GM21367 (cell line): ENCODE results near the gene RARS2.
A peak's percentile ranks its signal among the peaks of the same experiment; 100 is the strongest.
"Not testable (repeated sequence)": the region's sequence is repeated elsewhere in the genome, so short reads cannot be mapped to it uniquely, and the experiment has no call there.

Experiments
- ATAC-seq: cut with Tn5 transposase; IDR thresholded peaks from one replicate; pipeline ENCODE4 v1.9.1; 2021; ENCODE audit not compliant: unreplicated experiment

The RARS2 gene

DNA sequence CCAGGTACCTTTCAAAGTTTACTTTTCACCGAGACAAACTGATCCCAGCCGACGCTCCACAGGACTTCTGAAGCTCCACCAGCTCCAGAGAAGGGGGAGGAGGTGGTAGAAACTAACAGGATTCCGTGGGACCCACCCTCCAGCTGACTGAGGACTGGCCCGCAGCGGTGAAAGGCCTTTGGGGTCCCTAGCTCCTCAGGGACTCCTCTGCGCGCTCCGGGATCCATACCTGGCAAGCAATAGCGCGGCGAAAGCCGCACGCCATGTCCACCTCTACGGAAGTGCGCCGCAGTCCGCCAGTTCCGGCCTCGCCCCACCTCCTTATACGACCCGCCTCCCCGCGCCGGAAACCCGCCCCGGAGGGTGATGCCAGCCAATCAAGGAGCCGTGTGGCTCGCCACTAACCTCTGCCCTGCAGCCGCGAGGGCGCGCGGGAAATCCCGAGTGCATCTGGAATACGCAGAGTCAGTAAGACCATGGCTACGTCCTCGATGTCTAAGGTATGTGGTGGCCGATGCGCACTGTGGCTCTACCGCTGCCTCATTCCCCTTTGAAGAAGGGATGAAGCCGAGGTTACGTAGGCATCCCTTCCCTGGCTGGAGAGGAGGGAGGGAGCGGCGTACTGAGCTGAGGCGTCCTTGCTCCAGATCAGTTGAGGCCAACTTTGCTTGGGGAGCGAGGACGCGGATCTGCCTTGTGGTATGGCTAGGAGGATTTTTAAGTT lies at the start of gene RARS2, which contains the start of gene ORC3:
RARS2 (minus strand) TSS at position 295 of the 724 bp plus-strand sequence; CDS start at position 265, 30 bp downstream.
ORC3 (plus strand) TSS at position 443 of the 724 bp plus-strand sequence; CDS start at position 477, 34 bp downstream.
- ATAC-seq, result peak; percentile 100

DNA sequence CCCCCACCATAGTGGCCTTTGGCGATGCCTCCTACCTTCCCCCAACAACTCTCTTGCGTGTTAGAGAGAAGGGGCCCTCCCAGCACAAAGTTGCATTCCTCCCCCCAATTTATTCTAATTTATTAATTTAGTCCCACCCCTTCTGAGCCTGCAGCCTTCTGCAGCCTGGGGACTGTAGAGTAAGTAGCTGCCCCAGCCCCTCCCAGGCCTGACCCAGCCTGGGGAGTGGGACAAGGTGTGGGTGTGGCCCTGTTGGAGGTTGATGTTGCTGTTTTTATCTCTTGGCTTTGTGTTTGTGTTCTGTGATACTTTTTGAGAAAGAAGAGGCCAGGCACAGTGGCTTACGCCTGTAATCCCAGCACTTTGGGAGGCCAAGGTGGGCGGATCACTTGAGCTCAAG lies 49.6 kb upstream of the RARS2 start:
- no peak for ATAC-seq

DNA sequence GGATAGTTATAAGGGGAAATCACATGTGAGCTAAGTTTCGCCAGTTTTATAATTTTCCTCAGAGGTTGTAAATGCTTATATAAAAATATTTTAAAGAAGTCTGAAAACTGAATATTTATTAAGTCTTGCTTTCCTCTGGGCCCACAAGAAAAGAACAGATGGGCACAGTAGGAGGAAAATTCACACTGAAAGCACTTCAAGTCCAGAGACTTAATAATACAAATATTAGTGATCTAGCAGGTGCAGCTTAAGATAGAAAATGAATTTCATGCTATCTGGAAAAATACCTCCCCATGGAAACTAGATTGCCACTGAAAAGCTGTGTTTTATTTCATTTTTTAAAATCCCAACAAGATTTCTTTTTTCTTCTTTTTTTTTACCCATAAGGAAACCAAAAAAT lies 47.3 kb upstream of the RARS2 start:
- no peak for ATAC-seq

GRCh38 chr6:87636315-87636714 lies 46.5 kb upstream of the RARS2 start:
- no peak for ATAC-seq

- ATAC-seq, result no peak
These were observed 44.1 kb upstream of the RARS2 start for GRCh38 chr6:87633851-87634250.

DNA sequence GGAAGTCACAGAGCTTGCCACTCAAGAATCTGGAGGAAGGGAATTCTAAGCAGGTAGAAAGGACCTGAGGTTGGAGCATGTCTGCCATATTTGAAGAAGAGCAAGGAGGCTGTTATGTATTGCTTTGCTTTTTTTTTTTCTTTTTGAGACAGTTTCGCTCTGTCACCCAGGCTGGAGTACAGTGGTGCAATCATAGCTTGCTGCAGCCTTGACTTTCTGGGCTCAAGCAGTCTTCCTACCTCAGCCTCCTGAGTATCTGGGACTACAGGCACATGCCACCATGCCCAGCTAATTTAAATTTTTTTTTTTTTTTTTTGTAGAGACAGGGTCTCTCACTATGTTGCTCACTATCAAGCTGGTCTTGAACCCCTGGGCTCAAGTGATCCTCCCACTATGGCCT lies 41.0 kb upstream of the RARS2 start:
- ATAC-seq, result no peak

GRCh38 chr6:87628881-87629280 lies 39.1 kb upstream of the RARS2 start:
- no peak for ATAC-seq

DNA sequence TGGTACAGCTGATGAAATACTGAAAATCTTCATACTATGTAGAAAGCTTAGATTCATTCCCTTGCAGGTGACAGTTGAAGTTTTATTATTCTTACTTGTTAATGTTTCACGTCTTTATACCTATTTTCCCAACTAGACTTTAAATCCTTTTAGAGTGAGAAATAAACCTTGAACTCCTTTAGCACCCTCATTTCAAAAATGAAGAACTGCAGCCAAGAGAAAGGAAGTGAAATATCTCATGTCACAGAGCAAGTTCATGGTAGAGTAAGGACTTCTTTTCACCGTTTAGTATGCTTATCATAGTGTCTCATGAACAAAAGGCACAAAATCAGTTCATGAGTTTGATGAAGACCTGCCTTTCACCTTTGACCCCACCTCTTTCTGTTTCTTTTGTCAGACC lies 38.6 kb upstream of the RARS2 start:
- no peak for ATAC-seq

DNA sequence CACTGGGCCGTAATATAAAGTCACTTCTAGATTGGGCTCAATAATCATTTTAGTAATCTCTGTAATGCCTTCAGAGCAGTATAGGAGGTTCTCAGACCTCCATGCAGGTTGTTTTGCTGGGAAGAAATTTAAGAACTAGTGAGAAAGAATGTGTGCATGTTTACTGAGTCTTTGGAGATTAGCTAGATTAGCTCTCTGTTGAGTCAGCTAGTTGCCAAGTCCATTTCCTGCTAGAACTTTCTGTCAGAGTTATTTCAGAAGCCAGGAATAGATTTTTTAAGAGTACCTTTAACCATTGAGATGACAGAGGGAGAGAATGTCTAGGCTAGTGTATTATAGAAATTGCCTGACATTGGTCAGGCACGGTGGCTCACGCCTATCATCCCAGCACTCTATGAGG lies 33.5 kb upstream of the RARS2 start:
- no peak for ATAC-seq

DNA sequence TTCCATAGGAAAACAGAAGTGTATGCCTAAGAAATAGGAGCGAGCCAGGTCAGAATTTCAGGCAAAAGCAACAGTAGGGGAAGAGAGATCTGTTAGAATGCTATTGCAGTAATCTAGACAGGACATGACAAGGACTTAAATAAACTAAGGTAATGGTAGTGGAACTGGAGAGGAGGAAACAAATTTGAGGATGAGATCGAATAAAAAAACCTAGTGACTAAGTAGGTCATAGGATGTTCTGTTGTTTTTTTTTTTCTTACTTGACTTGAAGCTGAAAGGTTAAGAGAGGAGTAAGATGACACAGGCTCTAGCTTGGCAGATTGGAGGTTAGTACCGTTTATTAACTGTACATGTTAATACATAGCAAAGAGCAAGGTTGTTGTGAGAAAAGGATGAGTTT lies 28.7 kb upstream of the RARS2 start:
- no peak for ATAC-seq

DNA sequence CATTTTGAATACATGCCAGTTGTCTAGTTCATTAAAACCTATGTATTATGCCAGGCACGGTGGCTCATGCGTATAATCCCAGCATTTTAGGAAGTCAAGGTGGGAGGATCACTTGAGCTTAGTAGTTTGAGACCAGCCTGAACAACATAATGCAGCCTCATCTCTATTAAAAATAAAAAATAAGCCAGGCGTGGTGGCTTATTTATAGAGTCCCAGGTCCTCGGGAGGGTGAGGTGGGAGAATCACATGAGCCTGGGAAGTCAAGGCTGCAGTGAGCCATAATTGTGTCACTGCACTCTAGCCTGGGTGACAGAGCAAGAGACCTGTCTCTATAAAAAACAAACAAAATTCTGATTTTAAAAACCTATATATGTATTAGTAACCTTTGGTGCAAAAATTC lies 27.6 kb upstream of the RARS2 start:
- ATAC-seq, result no peak

DNA sequence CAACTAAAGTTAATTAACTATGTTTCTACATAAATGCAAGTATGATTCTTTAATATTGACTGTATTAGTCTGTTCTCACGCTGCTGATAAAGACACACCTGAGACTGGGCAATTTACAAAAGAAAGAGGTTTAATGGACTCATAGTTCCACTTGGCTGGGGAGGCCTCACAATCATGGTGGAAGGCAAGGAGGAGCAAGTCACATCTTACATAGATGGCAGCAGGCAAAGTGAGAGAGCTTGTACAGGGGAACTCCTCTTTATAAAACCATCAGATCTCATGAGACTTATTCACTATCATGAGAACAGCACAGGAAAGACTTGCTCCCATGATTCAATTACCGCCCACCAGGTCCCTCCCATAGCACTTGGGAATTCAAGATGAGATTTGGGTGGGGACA lies 23.2 kb upstream of the RARS2 start:
- ATAC-seq, result not testable (repeated sequence)

DNA sequence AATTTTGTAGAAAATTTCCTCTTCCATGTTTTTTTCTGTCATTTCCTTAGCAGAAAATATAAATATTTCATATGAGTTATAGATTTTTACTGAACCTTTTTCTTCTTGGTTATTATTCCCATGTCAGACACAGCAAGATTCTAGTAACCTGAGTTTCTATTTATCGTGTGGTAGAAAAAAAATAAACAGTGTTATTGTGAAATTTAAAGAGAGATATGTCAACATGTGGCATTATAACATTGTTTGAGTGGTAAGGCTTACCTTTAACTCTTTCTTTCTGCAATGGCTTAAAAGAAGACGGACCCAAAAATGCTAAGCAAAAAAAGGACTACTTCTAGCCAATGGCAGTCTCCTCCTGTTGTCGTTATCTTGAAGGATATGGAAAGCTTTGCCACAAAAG lies 19.0 kb upstream of the RARS2 start:
- no peak for ATAC-seq

DNA sequence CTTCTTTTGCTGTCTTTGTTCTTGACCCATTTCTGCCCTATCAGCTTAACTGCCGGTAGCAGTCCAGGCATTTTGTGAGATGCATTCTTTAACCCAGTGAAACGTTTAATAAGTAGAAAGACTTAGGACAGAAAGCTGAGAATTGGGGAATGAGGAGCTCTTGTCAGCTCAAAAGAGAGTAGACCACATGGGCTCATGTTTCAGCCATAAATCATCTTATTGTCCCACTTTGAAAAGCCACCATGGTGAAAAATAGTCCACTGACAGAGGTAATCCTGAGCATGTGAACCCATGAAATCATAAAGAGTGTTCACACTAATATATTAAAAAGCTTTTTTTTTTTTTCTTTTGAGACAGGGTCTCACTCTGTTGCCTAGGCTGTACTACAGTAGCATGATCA lies 16.4 kb upstream of the RARS2 start:
- no peak for ATAC-seq

DNA sequence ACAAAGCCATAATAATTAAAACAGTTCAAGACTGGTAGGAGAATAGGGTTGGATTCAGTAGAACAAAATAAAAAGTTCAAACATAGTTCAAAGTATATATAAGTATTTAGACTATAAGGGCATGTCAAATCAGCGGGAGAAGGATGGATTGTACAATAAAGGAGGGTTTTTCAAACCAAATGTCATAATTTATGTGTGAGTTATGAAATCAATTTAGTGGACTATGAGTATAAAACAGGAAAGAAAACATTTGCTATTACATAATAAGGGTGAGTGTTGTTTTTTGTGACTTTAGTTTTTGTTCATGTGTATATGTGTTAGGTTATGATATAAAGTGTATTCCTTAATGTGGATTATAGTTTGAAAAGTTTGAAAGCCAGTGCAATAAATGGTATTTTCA lies 10.8 kb upstream of the RARS2 start:
- no peak for ATAC-seq

DNA sequence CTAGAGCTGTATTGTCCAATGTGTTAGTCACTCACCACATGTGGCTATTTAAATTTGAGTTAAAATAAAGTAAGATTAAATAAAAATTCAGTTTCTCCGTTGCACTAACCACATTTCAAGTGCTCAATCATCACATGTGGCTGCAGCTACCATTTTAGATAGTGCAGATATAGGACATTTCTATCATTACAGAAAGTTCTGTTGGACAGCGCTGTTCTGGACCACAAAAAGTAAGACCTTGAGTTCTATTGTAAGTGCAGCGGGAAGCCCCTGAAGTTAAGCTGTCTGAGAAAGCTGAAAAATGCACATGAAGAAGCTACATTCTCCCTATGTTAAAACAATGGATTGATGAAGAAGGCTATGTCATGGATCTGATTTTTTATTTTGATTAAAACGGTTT lies 1.2 kb upstream of the RARS2 start:
- ATAC-seq, result no peak

GRCh38 chr6:87590417-87590880 lies 662 bp upstream of the RARS2 start:
- ATAC-seq, result no peak

DNA sequence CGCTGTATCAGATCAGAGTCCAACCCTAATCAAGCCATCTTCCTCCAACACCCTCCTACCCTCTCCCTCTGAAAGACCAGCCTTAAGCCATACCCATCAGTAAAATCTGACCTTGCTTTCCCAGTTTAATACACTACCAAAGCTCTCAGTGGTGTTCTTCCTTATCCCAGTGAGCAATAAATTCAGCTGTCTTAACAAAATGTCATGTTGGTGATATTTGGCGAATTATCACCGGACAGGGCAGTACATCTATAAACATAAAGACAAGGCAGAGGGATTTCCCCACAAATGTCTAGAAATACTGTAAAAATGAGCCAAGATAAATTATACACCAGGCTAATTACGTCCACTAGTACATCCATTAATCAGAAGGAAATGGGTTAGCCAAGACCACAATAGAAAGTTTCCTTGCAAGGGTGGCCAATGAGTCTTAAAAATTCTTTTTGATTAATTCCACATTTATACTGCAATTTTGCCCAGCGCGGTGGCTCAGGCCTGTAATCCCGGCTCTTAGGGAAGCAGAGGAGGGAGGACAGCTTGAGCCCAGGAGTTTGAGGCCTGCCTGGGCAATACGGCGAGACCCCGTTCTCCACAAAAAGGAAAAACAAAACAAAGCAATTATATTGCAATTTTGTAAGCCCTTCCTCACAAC lies 905 bp downstream of the RARS2 start:
- no peak for ATAC-seq

- ATAC-seq, result no peak
These were observed 3.3 kb downstream of the RARS2 start for GRCh38 chr6:87586371-87587077.

DNA sequence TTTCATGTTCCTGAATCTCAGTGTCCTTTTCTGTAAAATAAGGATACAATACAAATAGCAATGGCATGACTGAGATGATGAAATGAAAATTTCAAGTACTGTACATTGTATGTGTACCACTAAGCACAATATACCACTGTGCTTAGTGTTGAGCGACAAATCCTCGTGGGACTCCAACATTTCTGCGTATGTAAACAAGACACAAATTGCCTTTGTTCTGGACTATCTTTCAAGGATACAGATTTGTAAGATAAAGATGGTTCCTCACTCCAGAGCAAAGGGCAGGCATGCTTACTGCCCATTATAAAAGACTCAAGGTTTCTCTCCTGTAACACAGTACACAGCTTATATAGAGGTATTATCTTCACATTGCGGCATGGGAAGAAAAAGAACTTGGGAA lies 6.0 kb downstream of the RARS2 start:
- ATAC-seq, result no peak

- ATAC-seq, result no peak
These were observed 14.4 kb downstream of the RARS2 start for GRCh38 chr6:87575423-87575822.

DNA sequence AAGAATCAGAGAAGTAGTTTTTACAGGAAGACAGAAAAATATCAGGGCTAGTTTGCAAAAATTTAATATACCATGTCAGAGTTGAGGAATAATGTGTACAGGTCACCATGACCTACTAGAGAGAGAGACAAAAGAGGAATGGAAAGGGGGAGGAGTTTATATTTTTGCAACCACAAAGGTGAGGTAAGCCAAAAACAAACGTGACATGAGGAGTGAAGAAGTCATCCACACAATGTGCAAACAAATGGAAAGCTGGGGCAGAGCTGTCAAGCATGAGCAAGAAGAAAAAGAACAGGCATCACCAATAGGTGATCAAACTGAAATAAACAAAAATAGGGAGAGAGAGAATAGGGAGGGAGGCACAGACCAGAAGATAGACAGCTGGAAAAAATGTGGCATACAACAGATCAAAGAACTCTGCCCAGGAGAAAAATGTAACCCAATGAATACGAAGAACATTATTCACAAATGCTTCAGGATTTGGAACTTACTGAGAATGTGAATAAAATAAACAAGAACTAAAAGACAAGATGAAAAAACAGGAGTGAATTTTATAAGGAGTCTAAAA lies 15.5 kb downstream of the RARS2 start:
- no peak for ATAC-seq
